IMR-90 (cell line): ENCODE results near the gene YTHDF2. TPM values are rescaled to one million over a fixed set of nuclear protein-coding genes. Genes with fewer than 3 reads are reported as not detected.

Experiments used
- ATAC-seq: fragments of 200-7000 bp; cut with Tn5 transposase; 2 replicates; pipeline ENCODE4 v1.9.1; 2020; ENCODE audit warnings: low read depth, mild to moderate bottlenecking, moderate library complexity
- BruUV-seq: library from RNA; stranded (reverse); fragments of 400-500 nt; replicated peaks from 2 replicates; lab custom pipeline; 2021; lab: Mats Ljungman, UMichigan
- CTCF ChIA-PET: fragments of 300-600 bp; formaldehyde crosslinking; extraction: SDS; loops from one replicate; lab custom pipeline; 2021; ENCODE audit warnings: antibody characterized with exemption; lab: Yijun Ruan, JAX
- POLR2A ChIA-PET: fragments of 300-600 bp; sonication (Branson Sonifier 250); formaldehyde crosslinking; loops from one replicate; lab custom pipeline; 2022; ENCODE audit warnings: antibody characterized with exemption; ENCODE audit not compliant: unreplicated experiment; lab: Charles Lee
- DNase-seq: peaks from one replicate; pipeline ENCODE4 v3.0.0; 2013
- H2AFZ ChIP-seq: replicated peaks from 2 replicates; pipeline ENCODE3; 2013; ENCODE audit warnings: low read length, mild to moderate bottlenecking; ENCODE audit not compliant: poor library complexity
- H2AK5ac ChIP-seq: 2 replicates; pipeline ENCODE4 v1.6.1; 2013; ENCODE audit warnings: low read depth, low read length, inconsistent platforms
- H2AK9ac ChIP-seq: replicated peaks from 2 replicates; pipeline ENCODE3; 2013; ENCODE audit warnings: mild to moderate bottlenecking, low read depth, low read length, moderate library complexity; ENCODE audit not compliant: poor library complexity
- H2BK120ac ChIP-seq: 2 replicates; pipeline ENCODE4 v1.6.1; 2013; ENCODE audit warnings: low read depth, low read length, inconsistent platforms
- H2BK15ac ChIP-seq: 3 replicates; pipeline ENCODE4 v1.6.1; 2013; ENCODE audit warnings: low read depth, low read length, inconsistent platforms
- H2BK20ac ChIP-seq: 2 replicates; pipeline ENCODE4 v1.6.1; 2013; ENCODE audit warnings: low read depth, mild to moderate bottlenecking, inconsistent platforms, low read length, moderate library complexity
- H2BK5ac ChIP-seq: 2 replicates; pipeline ENCODE4 v1.6.1; 2013; ENCODE audit warnings: mild to moderate bottlenecking, low read depth, low read length, inconsistent platforms; ENCODE audit not compliant: poor library complexity, severe bottlenecking
- H3K14ac ChIP-seq: replicated peaks from 2 replicates; pipeline ENCODE4 v1.6.1; 2013; ENCODE audit warnings: low read depth, low read length, inconsistent platforms
- H3K18ac ChIP-seq: 2 replicates; pipeline ENCODE4 v1.6.1; 2013; ENCODE audit warnings: low read depth, low read length, control low read depth
- H3K23ac ChIP-seq: 2 replicates; pipeline ENCODE4 v1.6.1; 2013; ENCODE audit warnings: low read depth, low read length, inconsistent platforms
- H3K27ac ChIP-seq: 2 replicates; pipeline ENCODE4 v1.5.1; 2013; ENCODE audit warnings: mild to moderate bottlenecking, control low read depth, low read length; ENCODE audit not compliant: insufficient read depth
- H3K27me3 ChIP-seq: 2 replicates; pipeline ENCODE4 v1.6.1; 2013; ENCODE audit warnings: low read length; ENCODE audit not compliant: control insufficient read depth, insufficient read depth
- H3K36me3 ChIP-seq: 2 replicates; pipeline ENCODE4 v1.6.1; 2013; ENCODE audit warnings: low read length, mixed read lengths; ENCODE audit not compliant: control insufficient read depth, insufficient read depth
- H3K4ac ChIP-seq: 2 replicates; pipeline ENCODE4 v1.6.1; 2013; ENCODE audit warnings: low read depth, low read length, inconsistent platforms
- H3K4me1 ChIP-seq: 2 replicates; pipeline ENCODE4 v1.6.1; 2013; ENCODE audit warnings: low read length, mixed read lengths; ENCODE audit not compliant: control insufficient read depth, insufficient read depth
- H3K4me2 ChIP-seq: 2 replicates; pipeline ENCODE4 v1.6.1; 2013; ENCODE audit warnings: low read depth, mild to moderate bottlenecking, control low read depth, low read length, moderate library complexity
- H3K4me3 ChIP-seq: 2 replicates; pipeline ENCODE4 v1.5.1; 2013; ENCODE audit warnings: low read depth, mild to moderate bottlenecking, control low read depth, low read length, moderate library complexity; ENCODE audit not compliant: insufficient read depth
- H3K56ac ChIP-seq: 2 replicates; pipeline ENCODE4 v1.6.1; 2013; ENCODE audit warnings: low read length, inconsistent platforms; ENCODE audit not compliant: insufficient read depth; ENCODE audit errors: extremely low read depth
- H3K79me1 ChIP-seq, 2 experiments: 2 replicates each; pipeline ENCODE4 v1.6.1; 2013; ENCODE audit warnings: low read length in 2 of 2, inconsistent platforms in 1 of 2, low read depth in 1 of 2
- H3K9ac ChIP-seq: 2 replicates; pipeline ENCODE4 v1.6.1; 2013; ENCODE audit warnings: low read depth, low read length, control low read depth
- H3K9me1 ChIP-seq: 2 replicates; pipeline ENCODE4 v1.6.1; 2013; ENCODE audit warnings: low read length, inconsistent platforms; ENCODE audit not compliant: insufficient read depth
- H3K9me3 ChIP-seq: 2 replicates; pipeline ENCODE4 v1.6.1; 2013; ENCODE audit warnings: low read length; ENCODE audit not compliant: control insufficient read depth, insufficient read depth
- H4K20me1 ChIP-seq: 2 replicates; pipeline ENCODE4 v1.6.1; 2013; ENCODE audit warnings: low read length, inconsistent platforms; ENCODE audit not compliant: insufficient read depth
- H4K5ac ChIP-seq: 2 replicates; pipeline ENCODE4 v1.6.1; 2013; ENCODE audit warnings: mild to moderate bottlenecking, low read depth, low read length, control low read depth
- H4K8ac ChIP-seq, 2 experiments: 2 replicates each; pipeline ENCODE4 v1.6.1; 2013; ENCODE audit warnings: low read depth in 2 of 2, low read length in 2 of 2, control low read depth in 1 of 2, inconsistent platforms in 1 of 2
- H4K91ac ChIP-seq: 2 replicates; pipeline ENCODE4 v1.6.1; 2013; ENCODE audit warnings: low read depth, low read length, inconsistent platforms; ENCODE audit not compliant: insufficient read depth
- BHLHE40 ChIP-seq: fragments of 150-350 bp; IDR thresholded peaks from 2 replicates; pipeline ENCODE4 v1.6.1; 2016; ENCODE audit warnings: mild to moderate bottlenecking, low read depth, low read length
- CEBPB ChIP-seq: IDR thresholded peaks from 2 replicates; pipeline ENCODE4 v1.6.1; 2012; ENCODE audit warnings: low read depth, low read length, improper control_type of control experiment
- CHD1 ChIP-seq: IDR thresholded peaks from 2 replicates; pipeline ENCODE4 v1.6.1; 2012; ENCODE audit warnings: low read depth, low read length, improper control_type of control experiment
- FOS ChIP-seq: fragments of 150-350 bp; IDR thresholded peaks from 2 replicates; pipeline ENCODE4 v1.6.1; 2016; ENCODE audit warnings: low read depth, low read length
- MAFK ChIP-seq: IDR thresholded peaks from 2 replicates; pipeline ENCODE4 v1.6.1; 2012; ENCODE audit warnings: low read depth, low read length, improper control_type of control experiment
- MAZ ChIP-seq: IDR thresholded peaks from 2 replicates; pipeline ENCODE4 v1.6.1; 2012; ENCODE audit warnings: low read depth, mild to moderate bottlenecking, low read length, improper control_type of control experiment, moderate library complexity, borderline replicate concordance
- MXI1 ChIP-seq: IDR thresholded peaks from 2 replicates; pipeline ENCODE4 v1.6.1; 2012; ENCODE audit warnings: low read depth, mild to moderate bottlenecking, low read length, moderate library complexity, borderline replicate concordance
- NFE2L2 ChIP-seq: fragments of 150-350 bp; IDR thresholded peaks from 2 replicates; pipeline ENCODE4 v1.6.1; 2016; ENCODE audit warnings: low read depth, mild to moderate bottlenecking, low read length
- POLR2A ChIP-seq: IDR thresholded peaks from 2 replicates; pipeline ENCODE4 v1.6.1; 2012; ENCODE audit warnings: mild to moderate bottlenecking, low read depth, low read length
- RAD21 ChIP-seq: IDR thresholded peaks from 2 replicates; pipeline ENCODE4 v1.6.1; 2012; ENCODE audit warnings: low read length, improper control_type of control experiment
- RCOR1 ChIP-seq: IDR thresholded peaks from 2 replicates; pipeline ENCODE4 v1.6.1; 2012; ENCODE audit warnings: mild to moderate bottlenecking, low read length, improper control_type of control experiment; ENCODE audit not compliant: insufficient replicate concordance
- RFX5 ChIP-seq: IDR thresholded peaks from 2 replicates; pipeline ENCODE4 v1.8.0; 2012; ENCODE audit warnings: low read depth, mild to moderate bottlenecking, low read length, moderate library complexity
- SMC3 ChIP-seq: fragments of 150-350 bp; IDR thresholded peaks from 2 replicates; pipeline ENCODE4 v1.6.1; 2016; ENCODE audit warnings: low read depth, mild to moderate bottlenecking, antibody characterized with exemption, low read length, moderate library complexity
- WGBS, 2 experiments: methylation state at CpG; one replicate each; pipeline versions ENCODE4 v1.1.5 to v1.1.7; 2013; ENCODE audit warnings: missing lambda C conversion rate in 2 of 2; ENCODE audit not compliant: insufficient read length in 1 of 2; ENCODE audit errors: extremely low coverage in 2 of 2; 5-methylcytosine and 5-hydroxymethylcytosine counted together
- dilution Hi-C: fragments of 300-500 bp; cut with HindIII; formaldehyde crosslinking; loops from one replicate; pipeline ENCODE4 v1.14.3; 2018; ENCODE audit warnings: low sequenced_read_pairs; ENCODE audit not compliant: unreplicated experiment
- in situ Hi-C: fragments of 300-500 bp; cut with MboI; formaldehyde crosslinking; loops from 3 replicates; pipeline ENCODE4 v1.14.3; 2019; ENCODE audit warnings: low sequenced_read_pairs, inconsistent platforms, mixed read lengths
- intact Hi-C: fragments of 100-400 bp; cut with micrococcal nuclease; formaldehyde crosslinking; loops from 2 replicates; pipeline ENCODE4 v1.10.0; 2022
- polyA plus RNA-seq, 3 experiments: library from polyadenylated mRNA; depleted of rRNA; stranded (reverse); fragments of >200 nt; gene quantifications; 2 replicates each; pipeline ENCODE4 v1.2.3, GENCODE V29; 2012; ENCODE audit warnings: low replicate concordance in 1 of 3
- total RNA-seq: library from RNA; depleted of rRNA; stranded (reverse); fragments of >200 nt; gene quantifications from 2 replicates; pipeline ENCODE4 v1.2.3, GENCODE V29; 2012
- TF ChIP-seq, protein P1 (sequence below): conservative IDR thresholded peaks from 2 replicates; pipeline ENCODE4 v1.5.1; 2012; ENCODE audit warnings: mild to moderate bottlenecking, low read depth, low read length, improper control_type of control experiment
- TF ChIP-seq, protein P2 (sequence below): fragments of 150-350 bp; IDR thresholded peaks from 2 replicates; pipeline ENCODE4 v1.6.1; 2016; ENCODE audit warnings: low read depth, mild to moderate bottlenecking, low read length, moderate library complexity, borderline replicate concordance
- TF ChIP-seq, protein P3 (sequence below): fragments of 150-350 bp; IDR thresholded peaks from 2 replicates; pipeline ENCODE4 v1.6.1; 2017; ENCODE audit warnings: mild to moderate bottlenecking, antibody characterized with exemption, low read length, low read depth

The YTHDF2 gene
- total and polyA plus RNA-seq, 2 of the 4 experiments (the other 2 are of a cell fraction), result 50.0 to 94.3 TPM

DNA sequence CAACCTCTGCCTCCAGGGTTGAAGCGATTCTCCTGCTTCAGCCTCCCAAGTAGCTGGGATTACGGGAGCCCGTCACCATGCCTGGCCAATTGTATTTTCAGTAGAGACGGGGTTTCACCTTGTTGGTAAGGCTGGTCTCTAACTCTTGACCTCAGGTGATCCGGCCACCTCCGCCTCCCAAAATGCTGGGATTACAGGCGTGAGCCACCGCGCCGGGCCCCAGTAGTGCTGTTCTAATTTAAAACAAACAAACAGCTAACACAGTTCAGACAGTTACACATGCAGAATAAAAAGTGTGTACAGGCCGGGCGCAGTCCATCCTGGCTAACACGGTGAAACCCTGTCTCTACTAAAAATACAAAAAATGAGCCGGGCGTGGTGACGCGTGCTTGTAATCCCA, 39.6 kb downstream of the YTHDF2 start:
- peaks cover 10% of the 10 kb centered on the region for H3K36me3 ChIP-seq
- no peak overlapping the region for H3K56ac ChIP-seq
- DNase-seq, result no peak
- no peak overlapping the region for H2BK20ac ChIP-seq
- ATAC-seq, result no peak
- H3K18ac ChIP-seq, result no peak overlapping the region
- dilution Hi-C loops, result no loop called here
- H4K5ac ChIP-seq, result no peak overlapping the region
- no peak overlapping the region for H4K8ac ChIP-seq
- H3K4ac ChIP-seq, result no peak overlapping the region
- ChIA-PET POLR2A (no interaction called here), CTCF (no interaction called here)
- no peaks in the 10 kb centered on the region for H3K27me3 ChIP-seq
- H3K9me1 ChIP-seq, result peaks cover 5% of the 10 kb centered on the region; the same call in 1 of the 2 replicates
- in situ Hi-C loops, result no loop called here
- H2BK15ac ChIP-seq, result no peak overlapping the region
- 93% methylated on average over 4 of the region's 17 CpGs; no CpG with 5 or more reads in 1 of the 2 experiments for WGBS, 2 experiments
- no peak overlapping the region for H3K4me2 ChIP-seq
- H3K9ac ChIP-seq, result no peak overlapping the region
- TF ChIP-seq MAZ (no peak), BHLHE40 (no peak), CHD1 (no peak), CEBPB (no peak), FOS (no peak), POLR2A (no peak), RCOR1 (no peak), SMC3 (no peak), MAFK (no peak), NFE2L2 (no peak), RFX5 (no peak), MXI1 (no peak), RAD21 (no peak)
- TF ChIP-seq, protein P1, sequence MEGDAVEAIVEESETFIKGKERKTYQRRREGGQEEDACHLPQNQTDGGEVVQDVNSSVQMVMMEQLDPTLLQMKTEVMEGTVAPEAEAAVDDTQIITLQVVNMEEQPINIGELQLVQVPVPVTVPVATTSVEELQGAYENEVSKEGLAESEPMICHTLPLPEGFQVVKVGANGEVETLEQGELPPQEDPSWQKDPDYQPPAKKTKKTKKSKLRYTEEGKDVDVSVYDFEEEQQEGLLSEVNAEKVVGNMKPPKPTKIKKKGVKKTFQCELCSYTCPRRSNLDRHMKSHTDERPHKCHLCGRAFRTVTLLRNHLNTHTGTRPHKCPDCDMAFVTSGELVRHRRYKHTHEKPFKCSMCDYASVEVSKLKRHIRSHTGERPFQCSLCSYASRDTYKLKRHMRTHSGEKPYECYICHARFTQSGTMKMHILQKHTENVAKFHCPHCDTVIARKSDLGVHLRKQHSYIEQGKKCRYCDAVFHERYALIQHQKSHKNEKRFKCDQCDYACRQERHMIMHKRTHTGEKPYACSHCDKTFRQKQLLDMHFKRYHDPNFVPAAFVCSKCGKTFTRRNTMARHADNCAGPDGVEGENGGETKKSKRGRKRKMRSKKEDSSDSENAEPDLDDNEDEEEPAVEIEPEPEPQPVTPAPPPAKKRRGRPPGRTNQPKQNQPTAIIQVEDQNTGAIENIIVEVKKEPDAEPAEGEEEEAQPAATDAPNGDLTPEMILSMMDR, result no peak
- TF ChIP-seq, protein P2, sequence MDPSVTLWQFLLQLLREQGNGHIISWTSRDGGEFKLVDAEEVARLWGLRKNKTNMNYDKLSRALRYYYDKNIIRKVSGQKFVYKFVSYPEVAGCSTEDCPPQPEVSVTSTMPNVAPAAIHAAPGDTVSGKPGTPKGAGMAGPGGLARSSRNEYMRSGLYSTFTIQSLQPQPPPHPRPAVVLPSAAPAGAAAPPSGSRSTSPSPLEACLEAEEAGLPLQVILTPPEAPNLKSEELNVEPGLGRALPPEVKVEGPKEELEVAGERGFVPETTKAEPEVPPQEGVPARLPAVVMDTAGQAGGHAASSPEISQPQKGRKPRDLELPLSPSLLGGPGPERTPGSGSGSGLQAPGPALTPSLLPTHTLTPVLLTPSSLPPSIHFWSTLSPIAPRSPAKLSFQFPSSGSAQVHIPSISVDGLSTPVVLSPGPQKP, result no peak
- TF ChIP-seq, protein P3, sequence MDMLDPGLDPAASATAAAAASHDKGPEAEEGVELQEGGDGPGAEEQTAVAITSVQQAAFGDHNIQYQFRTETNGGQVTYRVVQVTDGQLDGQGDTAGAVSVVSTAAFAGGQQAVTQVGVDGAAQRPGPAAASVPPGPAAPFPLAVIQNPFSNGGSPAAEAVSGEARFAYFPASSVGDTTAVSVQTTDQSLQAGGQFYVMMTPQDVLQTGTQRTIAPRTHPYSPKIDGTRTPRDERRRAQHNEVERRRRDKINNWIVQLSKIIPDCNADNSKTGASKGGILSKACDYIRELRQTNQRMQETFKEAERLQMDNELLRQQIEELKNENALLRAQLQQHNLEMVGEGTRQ, result no peak
- H3K27ac ChIP-seq, result no peak overlapping the region
- BruUV-seq, result no TSS peak
- no peak overlapping the region for H2AK9ac ChIP-seq
- no peak overlapping the region for H3K14ac ChIP-seq
- peaks cover 2% of the 10 kb centered on the region; the same call in 1 of the 2 replicates for H3K4me1 ChIP-seq
- no peak overlapping the region for H2AK5ac ChIP-seq
- H2BK5ac ChIP-seq, result no peak overlapping the region
- H3K4me3 ChIP-seq, result no peak overlapping the region
- peaks cover 12 to 28% of the 10 kb centered on the region in 2 experiments for H3K79me1 ChIP-seq
- H2BK120ac ChIP-seq, result no peak overlapping the region
- H3K9me3 ChIP-seq, result no peaks in the 10 kb centered on the region
- no peak overlapping the region for H4K91ac ChIP-seq
- H4K20me1 ChIP-seq, result peaks cover 11% of the 10 kb centered on the region
- intact Hi-C loops, result no loop called here
- H3K23ac ChIP-seq, result no peak overlapping the region
- no peak overlapping the region for H2AFZ ChIP-seq
